ENCODE data around the gene DPCD. TPM values are rescaled to one million over a fixed set of nuclear protein-coding genes. Genes with fewer than 3 reads are reported as not detected.

Gene DPCD
- total RNA-seq, 2 donors from 2014 or later = 23.9 to 66.1 TPM

DNA sequence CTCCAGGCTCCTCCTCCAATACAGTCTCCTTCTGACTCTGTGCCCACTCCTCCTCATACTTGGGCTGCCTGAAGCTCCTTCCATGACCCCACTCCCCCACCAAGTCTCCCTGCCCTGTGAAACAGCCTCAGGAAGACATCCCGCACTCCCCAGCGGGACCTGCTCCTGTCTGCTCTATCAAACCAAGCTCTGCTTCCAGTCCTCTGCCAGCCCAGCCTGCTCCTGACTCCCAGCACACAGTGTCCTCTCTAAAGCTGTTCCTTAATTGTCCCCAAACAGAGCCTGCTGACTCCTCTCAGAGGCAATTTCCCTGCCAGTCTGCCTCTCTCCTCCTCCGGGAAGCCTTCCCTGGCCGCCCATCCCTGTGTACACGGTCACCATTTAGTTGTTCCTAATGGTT lies 9.9 kb upstream of the DPCD start:
- H3K27me3 ChIP-seq (replicated peaks; ENCODE audit: insufficient read depth) = no peaks in the 10 kb centered on the region
- intact Hi-C loops (cut with DNase I) = no loop called here
- H3K36me3 ChIP-seq = peaks cover 0 to 10% of the 10 kb centered on the region in 2 donors
- H3K4me3 ChIP-seq = no peak overlapping the region
- no peak for DNase-seq (ENCODE audit: low spot score)
- 99% methylated on average over 5 of the region's 5 CpGs for WGBS
- H3K4me1 ChIP-seq (replicated peaks) = no peaks in the 10 kb centered on the region
- no peak overlapping the region for H3K27ac ChIP-seq
- H3K9me3 ChIP-seq = no peaks in the 10 kb centered on the region
- TF ChIP-seq POLR2AphosphoS5 (IDR thresholded peaks at IDR 0.05) (no peak), POLR2A (IDR thresholded peaks at IDR 0.05) (no peak)
- TF ChIP-seq, protein P1, sequence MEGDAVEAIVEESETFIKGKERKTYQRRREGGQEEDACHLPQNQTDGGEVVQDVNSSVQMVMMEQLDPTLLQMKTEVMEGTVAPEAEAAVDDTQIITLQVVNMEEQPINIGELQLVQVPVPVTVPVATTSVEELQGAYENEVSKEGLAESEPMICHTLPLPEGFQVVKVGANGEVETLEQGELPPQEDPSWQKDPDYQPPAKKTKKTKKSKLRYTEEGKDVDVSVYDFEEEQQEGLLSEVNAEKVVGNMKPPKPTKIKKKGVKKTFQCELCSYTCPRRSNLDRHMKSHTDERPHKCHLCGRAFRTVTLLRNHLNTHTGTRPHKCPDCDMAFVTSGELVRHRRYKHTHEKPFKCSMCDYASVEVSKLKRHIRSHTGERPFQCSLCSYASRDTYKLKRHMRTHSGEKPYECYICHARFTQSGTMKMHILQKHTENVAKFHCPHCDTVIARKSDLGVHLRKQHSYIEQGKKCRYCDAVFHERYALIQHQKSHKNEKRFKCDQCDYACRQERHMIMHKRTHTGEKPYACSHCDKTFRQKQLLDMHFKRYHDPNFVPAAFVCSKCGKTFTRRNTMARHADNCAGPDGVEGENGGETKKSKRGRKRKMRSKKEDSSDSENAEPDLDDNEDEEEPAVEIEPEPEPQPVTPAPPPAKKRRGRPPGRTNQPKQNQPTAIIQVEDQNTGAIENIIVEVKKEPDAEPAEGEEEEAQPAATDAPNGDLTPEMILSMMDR (IDR thresholded peaks at IDR 0.05) = no peak

DNA sequence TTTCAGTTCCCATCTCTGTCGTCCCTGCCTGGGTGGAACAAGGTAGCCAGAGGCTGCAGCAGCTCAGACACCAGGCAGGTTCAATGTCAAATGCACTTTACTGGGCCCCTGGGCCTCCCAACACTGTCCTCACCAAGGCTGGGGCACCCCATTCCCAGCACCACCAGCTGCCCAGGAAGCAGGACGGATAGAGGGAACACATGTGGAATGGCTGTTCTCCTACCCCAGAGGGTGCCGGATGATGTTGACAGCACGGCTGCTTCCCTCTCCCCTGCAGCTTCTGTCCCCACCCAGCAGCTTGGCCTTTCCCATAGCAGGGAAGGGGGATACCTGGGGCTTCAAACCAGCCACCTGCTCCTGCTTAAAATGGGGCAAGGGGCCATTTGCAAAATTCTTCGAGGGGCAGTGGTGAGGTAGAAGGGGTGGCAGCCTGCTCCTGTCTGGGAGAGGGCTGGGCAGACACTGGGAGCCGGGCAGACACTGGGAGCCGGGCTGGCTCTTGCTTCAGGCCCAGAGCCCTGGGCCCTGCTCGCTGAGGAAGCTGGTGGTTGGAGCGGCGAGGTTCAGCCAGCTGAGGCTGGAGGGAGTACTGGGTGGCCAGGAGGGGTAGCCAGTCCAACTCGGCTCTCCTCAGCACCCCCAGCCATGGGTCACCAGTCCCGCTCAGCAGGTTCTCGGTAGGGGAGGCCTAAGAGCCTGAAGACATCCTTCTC lies 9.2 kb upstream of the DPCD start:
- TF ChIP-seq, protein P1 (IDR thresholded peaks at IDR 0.05) = no peak
- TF ChIP-seq POLR2A (IDR thresholded peaks at IDR 0.05) (no peak), POLR2AphosphoS5 (IDR thresholded peaks at IDR 0.05) (no peak)
- 91% methylated on average over 13 of the region's 13 CpGs for WGBS
- DNase-seq (ENCODE audit: low spot score) = no peak

DNA sequence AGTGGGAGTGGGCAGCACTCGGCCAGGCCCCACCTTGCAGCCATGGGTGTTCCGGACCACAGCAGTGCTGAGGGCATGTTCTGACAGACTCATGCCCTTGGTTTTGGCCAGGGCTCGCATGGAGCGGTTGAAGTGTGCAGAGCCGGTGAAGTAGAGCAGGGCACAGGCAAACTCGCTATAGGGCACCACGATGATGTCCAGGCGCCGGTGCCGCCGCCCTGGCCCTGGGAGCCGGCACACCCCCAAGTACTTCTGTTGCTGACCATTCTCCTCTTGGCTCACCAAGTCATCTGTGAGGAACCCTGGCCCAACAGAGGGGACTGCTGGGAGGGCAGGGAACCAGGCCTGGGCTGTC lies 8.6 kb upstream of the DPCD start:
- 90% methylated on average over 12 of the region's 12 CpGs for WGBS
- H3K27ac ChIP-seq = no peak overlapping the region
- no peaks in the 10 kb centered on the region for H3K9me3 ChIP-seq
- no peaks in the 10 kb centered on the region for H3K4me1 ChIP-seq (replicated peaks)
- no peak for TF ChIP-seq POLR2AphosphoS5 (IDR thresholded peaks at IDR 0.05)
- intact Hi-C loops (cut with DNase I) = no loop called here
- peaks cover 0 to 10% of the 10 kb centered on the region in 2 donors for H3K36me3 ChIP-seq
- DNase-seq (ENCODE audit: low spot score) = no peak
- H3K27me3 ChIP-seq (replicated peaks; ENCODE audit: insufficient read depth) = no peaks in the 10 kb centered on the region
- H3K4me3 ChIP-seq = no peak overlapping the region

More for the DNA sequence above, 9.2 kb upstream of the DPCD start:
- intact Hi-C loops (cut with DNase I) = no loop called here
- Histone ChIP-seq H3K9me3 (no peaks in the 10 kb centered on the region), H3K4me3 (no peak overlapping the region), H3K27ac (no peak overlapping the region), H3K27me3 (replicated peaks; ENCODE audit: insufficient read depth) (no peaks in the 10 kb centered on the region), H3K4me1 (replicated peaks) (no peaks in the 10 kb centered on the region), H3K36me3 (peaks cover 0 to 10% of the 10 kb centered on the region in 2 donors)

DNA sequence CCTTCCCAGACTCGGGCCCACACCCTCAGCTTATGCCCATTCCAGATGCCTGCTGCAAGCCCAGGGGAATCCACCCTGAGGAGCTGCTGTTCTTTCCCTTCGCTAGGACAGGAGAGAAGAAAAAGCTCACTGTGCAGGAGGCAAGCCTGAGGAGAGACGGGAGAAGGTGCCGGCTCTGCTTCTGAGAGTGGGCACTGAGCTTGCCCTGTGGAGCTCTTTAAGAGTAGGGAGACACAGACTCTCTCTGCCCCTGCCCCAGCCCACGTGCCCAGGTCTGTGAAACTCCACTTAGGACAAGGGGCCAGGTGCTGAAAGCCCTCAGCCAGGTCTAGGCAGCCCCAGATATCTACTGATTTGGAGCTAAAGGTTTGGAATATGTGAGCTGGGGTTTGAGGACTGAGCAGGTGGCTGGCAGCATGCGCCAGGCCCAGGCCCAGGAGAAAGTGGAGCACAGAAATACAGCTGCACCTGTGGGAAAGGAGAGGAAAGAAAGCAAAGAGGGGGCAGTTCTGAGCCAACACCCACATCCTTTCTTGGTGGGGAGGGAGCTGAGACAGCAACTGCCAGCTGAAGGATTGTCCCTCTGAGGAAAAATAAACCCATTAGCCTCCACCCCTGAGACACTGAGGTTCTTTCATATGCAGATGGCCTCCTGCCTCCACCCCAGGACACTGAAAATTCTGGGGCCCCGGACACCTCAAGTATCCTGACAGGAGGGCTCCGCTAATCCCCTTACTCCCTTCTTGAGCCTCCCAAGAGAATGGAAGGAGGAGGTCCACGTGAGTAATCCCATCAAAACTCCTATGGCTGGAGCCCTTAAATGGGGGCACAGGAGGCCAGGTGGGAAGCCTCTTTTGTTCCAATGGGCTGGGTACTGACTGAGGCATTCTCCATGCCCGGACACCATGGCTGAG lies 7.4 kb upstream of the DPCD start:
- H3K27me3 ChIP-seq (replicated peaks; ENCODE audit: insufficient read depth) = no peaks in the 10 kb centered on the region
- H3K4me1 ChIP-seq (replicated peaks) = no peaks in the 10 kb centered on the region
- peaks cover 0 to 10% of the 10 kb centered on the region in 2 donors for H3K36me3 ChIP-seq
- DNase-seq (ENCODE audit: low spot score) = no peak
- H3K9me3 ChIP-seq = no peaks in the 10 kb centered on the region
- TF ChIP-seq POLR2AphosphoS5 (IDR thresholded peaks at IDR 0.05) = no peak
- TF ChIP-seq, protein P1 (IDR thresholded peaks at IDR 0.05) = no peak
- TF ChIP-seq POLR2A (IDR thresholded peaks at IDR 0.05) = no peak
- 85% methylated on average over 10 of the region's 10 CpGs for WGBS
- H3K27ac ChIP-seq = no peak overlapping the region
- H3K4me3 ChIP-seq = no peak overlapping the region
- intact Hi-C loops (cut with DNase I) = no loop called here

DNA sequence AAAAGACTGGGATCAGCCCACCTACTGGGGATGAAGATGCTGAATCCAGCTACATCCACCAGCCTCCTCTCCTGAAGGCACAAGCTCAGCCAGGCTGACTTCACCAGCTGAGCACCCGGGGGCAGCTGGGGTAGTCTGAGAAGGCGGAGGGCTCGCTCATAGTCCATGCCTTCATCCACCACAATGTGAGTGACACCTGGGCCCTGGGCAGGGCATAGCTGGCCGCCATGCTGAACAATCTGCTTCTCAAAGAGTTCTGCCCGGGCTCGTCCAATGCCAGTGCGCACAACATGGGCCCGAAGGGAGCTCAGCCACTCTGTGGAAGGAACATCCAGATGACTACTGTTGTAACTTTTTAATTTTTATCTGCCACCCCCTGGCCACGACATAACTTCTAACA lies 2.3 kb upstream of the DPCD start:
- TF ChIP-seq POLR2AphosphoS5 (IDR thresholded peaks at IDR 0.05) = no peak
- TF ChIP-seq, protein P1 (IDR thresholded peaks at IDR 0.05) = no peak
- no peak for TF ChIP-seq POLR2A (IDR thresholded peaks at IDR 0.05)
- Histone ChIP-seq H3K4me1 (replicated peaks) (peaks cover 8% of the 10 kb centered on the region), H3K27ac (no peak overlapping the region), H3K36me3 (no peaks in the 10 kb centered on the region), H3K9me3 (no peaks in the 10 kb centered on the region), H3K27me3 (replicated peaks; ENCODE audit: insufficient read depth) (no peaks in the 10 kb centered on the region), H3K4me3 (no peak overlapping the region)
- 93% methylated on average over 9 of the region's 9 CpGs for WGBS
- DNase-seq (ENCODE audit: low spot score) = no peak
- intact Hi-C loops (cut with DNase I) = no loop called here
